Activated naive CD8-positive, alpha-beta T cell treated with anti-CD3 and anti-CD28 coated beads, Interleukin-2, amount 10 ng/mL, durations not matched to agents 7 days and 5 days (primary cell): ENCODE data around the gene CDHR4. TPM values are rescaled to one million over a fixed set of nuclear protein-coding genes. Genes with fewer than 3 reads are reported as not detected.
"Not testable (repeated sequence)": the region's sequence is repeated elsewhere in the genome, so short reads cannot be mapped to it uniquely, and the experiment has no call there.

ENCODE experiments used
- ATAC-seq: fragments of 150-1000 bp; cut with Tn5 transposase; one replicate; pipeline ENCODE4 v1.10.0; 2021; ENCODE audit warnings: low read depth, moderate library complexity
- POLR2A ChIA-PET: fragments of 350-600 bp; sonication (Branson Sonifier 250); formaldehyde crosslinking; loops from one replicate; lab custom pipeline; 2021; ENCODE audit warnings: antibody characterized with exemption; lab: Charles Lee
- DNase-seq: peaks from one replicate; pipeline ENCODE4 v3.0.0; 2021
- H3K27ac Mint-ChIP-seq: one replicate; pipeline ENCODE4 v1.8.0; 2022; ENCODE audit warnings: mild to moderate bottlenecking, mixed read lengths
- H3K27me3 Mint-ChIP-seq: one replicate; pipeline ENCODE4 v1.8.0; 2022; ENCODE audit warnings: mild to moderate bottlenecking, moderate library complexity, mixed read lengths
- H3K36me3 Mint-ChIP-seq: one replicate; pipeline ENCODE4 v1.8.0; 2021; ENCODE audit warnings: mild to moderate bottlenecking, mixed read lengths
- H3K4me1 Mint-ChIP-seq: one replicate; pipeline ENCODE4 v1.8.0; 2021; ENCODE audit warnings: mixed read lengths
- H3K4me3 Mint-ChIP-seq: one replicate; pipeline ENCODE4 v1.8.0; 2022; ENCODE audit warnings: mild to moderate bottlenecking, moderate library complexity, mixed read lengths
- H3K9me3 Mint-ChIP-seq: one replicate; pipeline ENCODE4 v1.8.0; 2021; ENCODE audit warnings: mixed read lengths
- total RNA-seq, 2 experiments: library from RNA; stranded (reverse); gene quantifications; one replicate each; pipeline ENCODE4 v1.2.3, GENCODE V29; 2021

The CDHR4 gene
- total RNA-seq, 2 experiments from 2014 or later, result 0.22 TPM; not detected in 1

GRCh38 chr3:49782277-49782676, 17.4 kb downstream of the CDHR4 start:
- H3K36me3 Mint-ChIP-seq, ATAC-seq, POLR2A ChIA-PET, DNase-seq, H3K9me3 Mint-ChIP-seq, H3K27ac Mint-ChIP-seq, H3K27me3 Mint-ChIP-seq, H3K4me3 Mint-ChIP-seq: not testable (repeated sequence)
- peaks cover 31% of the 10 kb centered on the region for H3K4me1 Mint-ChIP-seq

GRCh38 chr3:49781415-49782199, 18.1 kb downstream of the CDHR4 start:
- POLR2A ChIA-PET, result no interaction called here
- Mint-ChIP-seq H3K4me1 (peaks cover 26% of the 10 kb centered on the region), H3K4me3 (no peak overlapping the region)

GRCh38 chr3:49780975-49781365, 18.7 kb downstream of the CDHR4 start:
- H3K36me3 Mint-ChIP-seq, H3K27me3 Mint-ChIP-seq, H3K27ac Mint-ChIP-seq, DNase-seq, POLR2A ChIA-PET, H3K9me3 Mint-ChIP-seq, H3K4me3 Mint-ChIP-seq, ATAC-seq: not testable (repeated sequence)
- H3K4me1 Mint-ChIP-seq, result peaks cover 25% of the 10 kb centered on the region

More at GRCh38 chr3:49781415-49782199, 18.1 kb downstream of the CDHR4 start:
- H3K27ac Mint-ChIP-seq, result no peak overlapping the region
- no peaks in the 10 kb centered on the region for H3K9me3 Mint-ChIP-seq
- H3K36me3 Mint-ChIP-seq, result peaks cover 10% of the 10 kb centered on the region
- H3K27me3 Mint-ChIP-seq, result no peaks in the 10 kb centered on the region
- ATAC-seq, result no peak
- no peak for DNase-seq

GRCh38 chr3:49780080-49780974, 19.3 kb downstream of the CDHR4 start:
- H3K27me3 Mint-ChIP-seq, result no peaks in the 10 kb centered on the region
- peaks cover 21% of the 10 kb centered on the region for H3K4me1 Mint-ChIP-seq
- ATAC-seq (no peak), DNase-seq (no peak)
- H3K4me3 Mint-ChIP-seq, result no peak overlapping the region
- peak overlapping the region; percentile 47 for H3K27ac Mint-ChIP-seq
- peaks cover 10% of the 10 kb centered on the region for H3K36me3 Mint-ChIP-seq
- no peaks in the 10 kb centered on the region for H3K9me3 Mint-ChIP-seq
- POLR2A ChIA-PET, result interaction anchor here (0.6 kb wide), 2 partner anchors 124 to 152 kb away, joined by 3 to 4 read pairs; no protein-coding TSS in a partner anchor

- POLR2A ChIA-PET, result interaction anchor here (0.6 kb wide), 1 partner anchor 153 kb away, joined by 4 read pairs; no protein-coding TSS in a partner anchor
- ATAC-seq (no peak), DNase-seq (no peak)
- no peaks in the 10 kb centered on the region for H3K9me3 Mint-ChIP-seq
- no peak overlapping the region for H3K4me3 Mint-ChIP-seq
- no peaks in the 10 kb centered on the region for H3K27me3 Mint-ChIP-seq
- H3K27ac Mint-ChIP-seq, result no peak overlapping the region
- H3K36me3 Mint-ChIP-seq, result peaks cover 10% of the 10 kb centered on the region
- peaks cover 16% of the 10 kb centered on the region for H3K4me1 Mint-ChIP-seq
Observed at GRCh38 chr3:49779358-49780079, 20.2 kb downstream of the CDHR4 start.

GRCh38 chr3:49776101-49776500, 23.6 kb downstream of the CDHR4 start:
- not testable (repeated sequence) for H3K4me3 Mint-ChIP-seq, H3K9me3 Mint-ChIP-seq, H3K36me3 Mint-ChIP-seq, H3K27me3 Mint-ChIP-seq, H3K27ac Mint-ChIP-seq, ATAC-seq, DNase-seq
- POLR2A ChIA-PET, result interaction anchor here (1.0 kb wide), 1 partner anchor 38 kb away, joined by 3 read pairs; the partner anchor contains the start of gene UBA7
- peaks cover 11% of the 10 kb centered on the region for H3K4me1 Mint-ChIP-seq

- peaks cover 5% of the 10 kb centered on the region for H3K36me3 Mint-ChIP-seq
- H3K9me3 Mint-ChIP-seq, result no peaks in the 10 kb centered on the region
- ATAC-seq (no peak), DNase-seq (no peak)
- H3K4me1 Mint-ChIP-seq, result peaks cover 7% of the 10 kb centered on the region
- H3K27me3 Mint-ChIP-seq, result no peaks in the 10 kb centered on the region
- H3K27ac Mint-ChIP-seq, result no peak overlapping the region
- no peak overlapping the region for H3K4me3 Mint-ChIP-seq
- POLR2A ChIA-PET, result interaction anchor here (1.0 kb wide), 1 partner anchor 38 kb away, joined by 3 read pairs; the partner anchor contains the start of gene UBA7
Observed at GRCh38 chr3:49775538-49775937, 24.1 kb downstream of the CDHR4 start.

- H3K4me1 Mint-ChIP-seq, result no peaks in the 10 kb centered on the region
- no peak overlapping the region for H3K4me3 Mint-ChIP-seq
- H3K27ac Mint-ChIP-seq, result no peak overlapping the region
- POLR2A ChIA-PET, result no interaction called here
- ATAC-seq (no peak), DNase-seq (no peak)
- H3K27me3 Mint-ChIP-seq, result no peaks in the 10 kb centered on the region
- H3K36me3 Mint-ChIP-seq, result peaks cover 2% of the 10 kb centered on the region
- no peaks in the 10 kb centered on the region for H3K9me3 Mint-ChIP-seq
Observed at GRCh38 chr3:49772703-49773102, 27.0 kb downstream of the CDHR4 start.

- no peaks in the 10 kb centered on the region for H3K9me3 Mint-ChIP-seq
- H3K4me3 Mint-ChIP-seq, result no peak overlapping the region
- H3K36me3 Mint-ChIP-seq, result peaks cover 2% of the 10 kb centered on the region
- no peak for DNase-seq
- no peaks in the 10 kb centered on the region for H3K4me1 Mint-ChIP-seq
- POLR2A ChIA-PET, result no interaction called here
- H3K27me3 Mint-ChIP-seq, result no peaks in the 10 kb centered on the region
- H3K27ac Mint-ChIP-seq, result no peak overlapping the region
- ATAC-seq, result no peak
Observed at GRCh38 chr3:49771340-49771938, 28.2 kb downstream of the CDHR4 start.

- Mint-ChIP-seq H3K36me3 (peaks cover 4% of the 10 kb centered on the region), H3K4me3 (no peak overlapping the region), H3K9me3 (no peaks in the 10 kb centered on the region), H3K27ac (no peak overlapping the region), H3K4me1 (no peaks in the 10 kb centered on the region), H3K27me3 (no peaks in the 10 kb centered on the region)
- POLR2A ChIA-PET, result interaction anchor here (0.8 kb wide), 1 partner anchor 14 kb away, joined by 5 read pairs; no protein-coding TSS in a partner anchor
- DNase-seq (no peak), ATAC-seq (no peak)
Observed at GRCh38 chr3:49769926-49770325, 29.7 kb downstream of the CDHR4 start.

- Mint-ChIP-seq H3K4me3 (no peak overlapping the region), H3K9me3 (no peaks in the 10 kb centered on the region), H3K36me3 (peaks cover 5% of the 10 kb centered on the region), H3K4me1 (no peaks in the 10 kb centered on the region), H3K27me3 (no peaks in the 10 kb centered on the region), H3K27ac (no peak overlapping the region)
- ATAC-seq (no peak), DNase-seq (no peak)
- POLR2A ChIA-PET, result no interaction called here
Observed at GRCh38 chr3:49769286-49769915, 30.3 kb downstream of the CDHR4 start.

GRCh38 chr3:49763981-49764380, 35.7 kb downstream of the CDHR4 start:
- H3K27me3 Mint-ChIP-seq, result no peaks in the 10 kb centered on the region
- POLR2A ChIA-PET, result interaction anchor here (0.6 kb wide), 1 partner anchor 67 kb away, joined by 5 read pairs; no protein-coding TSS in a partner anchor
- ATAC-seq, result no peak
- H3K4me3 Mint-ChIP-seq, result no peak overlapping the region
- H3K4me1 Mint-ChIP-seq, result no peaks in the 10 kb centered on the region
- no peak overlapping the region for H3K27ac Mint-ChIP-seq
- no peaks in the 10 kb centered on the region for H3K9me3 Mint-ChIP-seq
- H3K36me3 Mint-ChIP-seq, result peaks cover 6% of the 10 kb centered on the region
- DNase-seq, result no peak
